SU-DHL-6 (cell line): ENCODE results near the gene PRSS56.

Experiments
- CTCF ChIP-seq: fragments of 200-600 bp; sonication (generic); IDR thresholded peaks from one replicate; pipeline ENCODE4 v1.5.1; 2017; ENCODE audit warnings: antibody characterized with exemption, mild to moderate bottlenecking, low read length, moderate library complexity; ENCODE audit not compliant: insufficient read depth, poor library complexity, severe bottlenecking
- EZH2phosphoT487 ChIP-seq: fragments of 200-600 bp; sonication (generic), shearing (Covaris generic); conservative IDR thresholded peaks from 2 replicates; pipeline ENCODE4 v1.6.1; 2018; ENCODE audit warnings: mild to moderate bottlenecking, antibody characterized with exemption, low read length, moderate library complexity, mixed read lengths

GRCh38 chr2:232516551-232516950 lies 3.6 kb upstream of the PRSS56 start:
- TF ChIP-seq CTCF: no peak
- TF ChIP-seq EZH2phosphoT487: no peak
